Measurements from ENCODE around the gene LINC01488. TPM values are rescaled to one million over a fixed set of nuclear protein-coding genes. Genes with fewer than 3 reads are reported as not detected.
A peak's percentile ranks its signal among the peaks of the same experiment; 100 is the strongest.

Gene LINC01488
- total and polyA plus RNA-seq, 9 of the 15 experiments (the other 6 are each of a cell fraction or from before 2014, with no cell fraction given), result not detected

DNA sequence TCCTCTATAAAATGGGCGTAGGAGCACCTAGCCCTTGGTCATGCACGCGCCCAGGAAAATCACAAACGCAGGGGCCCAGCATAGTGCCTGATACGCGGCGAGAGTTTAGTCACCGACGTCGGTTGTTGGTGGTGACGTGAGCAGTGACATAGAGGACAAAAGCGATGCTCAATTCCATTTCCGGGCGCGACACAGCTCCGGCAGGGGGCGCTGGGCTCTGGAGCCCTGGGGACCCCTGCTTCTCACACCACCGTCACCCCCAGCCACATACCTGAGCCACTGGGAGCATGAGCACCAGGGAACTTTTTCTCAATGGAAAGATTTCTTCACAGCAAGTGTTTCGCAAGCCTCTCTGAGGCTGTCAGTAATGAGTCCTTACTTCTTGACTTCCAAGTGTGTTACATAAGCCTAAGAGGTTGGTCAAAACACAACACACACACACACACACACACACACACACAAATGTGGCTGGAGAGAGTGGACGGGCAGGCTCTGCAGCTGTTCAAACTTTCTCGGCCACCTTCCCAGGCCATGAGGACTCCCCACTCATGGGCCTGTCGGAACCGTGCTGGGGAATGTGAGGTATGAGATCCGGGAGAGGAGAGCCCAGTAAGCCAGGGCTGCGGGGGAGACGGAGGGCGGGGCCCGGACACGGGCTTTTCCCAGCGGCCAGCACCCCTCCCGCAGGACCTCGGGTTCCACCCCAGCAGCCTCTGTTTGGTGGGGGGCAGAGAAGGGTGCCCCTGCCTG, 36.9 kb upstream of the LINC01488 start (continued):
- TF ChIP-seq CUX1 (CRISPR knock-in tag; IDR thresholded peaks at IDR 0.05), result 0 out of 2 replicates have a peak, but pooled peaks have one; percentile 17
- 0 out of 2 replicates have a peak, but pooled peaks have one; percentile 58 for TF ChIP-seq OTX1 (CRISPR knock-in tag; IDR thresholded peaks at IDR 0.05)
- no peak for TF ChIP-seq SPI1 (IDR thresholded peaks at IDR 0.05; ENCODE audit: borderline replicate concordance, low read depth, low read length)
- TF ChIP-seq MIER1 (IDR thresholded peaks at IDR 0.05; ENCODE audit: low read depth), result no peak
- TF ChIP-seq HMG20B (CRISPR knock-in tag; IDR thresholded peaks at IDR 0.05), result no peak
- no peak for TF ChIP-seq ZKSCAN3 (CRISPR knock-in tag; IDR thresholded peaks at IDR 0.05)
- TF ChIP-seq SNAPC5 (CRISPR knock-in tag; IDR thresholded peaks at IDR 0.05), result no peak
- no peak for TF ChIP-seq RBM17 (IDR thresholded peaks at IDR 0.05; ENCODE audit: borderline replicate concordance, low read depth, low read length)
- TF ChIP-seq NBN (IDR thresholded peaks at IDR 0.05; ENCODE audit: low read depth), result peak; percentile 90
- TF ChIP-seq, protein P1, sequence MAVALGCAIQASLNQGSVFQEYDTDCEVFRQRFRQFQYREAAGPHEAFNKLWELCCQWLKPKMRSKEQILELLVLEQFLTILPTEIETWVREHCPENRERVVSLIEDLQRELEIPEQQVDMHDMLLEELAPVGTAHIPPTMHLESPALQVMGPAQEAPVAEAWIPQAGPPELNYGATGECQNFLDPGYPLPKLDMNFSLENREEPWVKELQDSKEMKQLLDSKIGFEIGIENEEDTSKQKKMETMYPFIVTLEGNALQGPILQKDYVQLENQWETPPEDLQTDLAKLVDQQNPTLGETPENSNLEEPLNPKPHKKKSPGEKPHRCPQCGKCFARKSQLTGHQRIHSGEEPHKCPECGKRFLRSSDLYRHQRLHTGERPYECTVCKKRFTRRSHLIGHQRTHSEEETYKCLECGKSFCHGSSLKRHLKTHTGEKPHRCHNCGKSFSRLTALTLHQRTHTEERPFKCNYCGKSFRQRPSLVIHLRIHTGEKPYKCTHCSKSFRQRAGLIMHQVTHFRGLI (CRISPR knock-in tag; IDR thresholded peaks at IDR 0.05), result no peak
- TF ChIP-seq, protein P2, sequence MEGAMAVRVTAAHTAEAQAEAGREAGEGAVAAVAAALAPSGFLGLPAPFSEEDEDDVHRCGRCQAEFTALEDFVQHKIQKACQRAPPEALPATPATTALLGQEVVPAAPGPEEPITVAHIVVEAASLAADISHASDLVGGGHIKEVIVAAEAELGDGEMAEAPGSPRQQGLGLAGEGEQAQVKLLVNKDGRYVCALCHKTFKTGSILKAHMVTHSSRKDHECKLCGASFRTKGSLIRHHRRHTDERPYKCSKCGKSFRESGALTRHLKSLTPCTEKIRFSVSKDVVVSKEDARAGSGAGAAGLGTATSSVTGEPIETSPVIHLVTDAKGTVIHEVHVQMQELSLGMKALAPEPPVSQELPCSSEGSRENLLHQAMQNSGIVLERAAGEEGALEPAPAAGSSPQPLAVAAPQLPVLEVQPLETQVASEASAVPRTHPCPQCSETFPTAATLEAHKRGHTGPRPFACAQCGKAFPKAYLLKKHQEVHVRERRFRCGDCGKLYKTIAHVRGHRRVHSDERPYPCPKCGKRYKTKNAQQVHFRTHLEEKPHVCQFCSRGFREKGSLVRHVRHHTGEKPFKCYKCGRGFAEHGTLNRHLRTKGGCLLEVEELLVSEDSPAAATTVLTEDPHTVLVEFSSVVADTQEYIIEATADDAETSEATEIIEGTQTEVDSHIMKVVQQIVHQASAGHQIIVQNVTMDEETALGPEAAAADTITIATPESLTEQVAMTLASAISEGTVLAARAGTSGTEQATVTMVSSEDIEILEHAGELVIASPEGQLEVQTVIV (CRISPR knock-in tag; IDR thresholded peaks at IDR 0.05; ENCODE audit: borderline replicate concordance), result no peak
- TF ChIP-seq ZNF184 (CRISPR knock-in tag; IDR thresholded peaks at IDR 0.05), result no peak
- no peak for TF ChIP-seq ZBTB43 (CRISPR knock-in tag; IDR thresholded peaks at IDR 0.05)
- peak; percentile 73 for TF ChIP-seq RBFOX2 (IDR thresholded peaks at IDR 0.05; ENCODE audit: low read depth, low read length)
- TF ChIP-seq TRIM24 (IDR thresholded peaks at IDR 0.05), result peak in 1 of 2 experiments; percentile 48; a peak in 2 of 4 replicates
- no peak; the same call in 1 of the 2 replicates for TF ChIP-seq GTF2E2 (tag; IDR thresholded peaks at IDR 0.05)
- no peak for TF ChIP-seq NR2F6 (CRISPR knock-in tag; IDR thresholded peaks at IDR 0.05)
- TF ChIP-seq MCM3 (IDR thresholded peaks at IDR 0.05), result no peak

Measured in K562 (cell line).